GM12864 (cell line): ENCODE measurements around the gene PADI2.

Experiments
- DNase-seq: peaks from one replicate; pipeline ENCODE4 v3.0.0-alpha.2; 2011; ENCODE audit warnings: low read depth
- H3K4me3 ChIP-seq: 2 replicates; pipeline ENCODE4 v1.5.1; 2011; ENCODE audit warnings: mild to moderate bottlenecking, low read depth, low read length, control low read depth
- TF ChIP-seq, protein P1 (sequence below): IDR thresholded peaks from 2 replicates; pipeline ENCODE4 v1.5.1; 2011; ENCODE audit warnings: low read depth, mild to moderate bottlenecking, moderate library complexity, low read length, control low read depth, inconsistent platforms; ENCODE audit errors: missing control alignments

Gene PADI2

DNA sequence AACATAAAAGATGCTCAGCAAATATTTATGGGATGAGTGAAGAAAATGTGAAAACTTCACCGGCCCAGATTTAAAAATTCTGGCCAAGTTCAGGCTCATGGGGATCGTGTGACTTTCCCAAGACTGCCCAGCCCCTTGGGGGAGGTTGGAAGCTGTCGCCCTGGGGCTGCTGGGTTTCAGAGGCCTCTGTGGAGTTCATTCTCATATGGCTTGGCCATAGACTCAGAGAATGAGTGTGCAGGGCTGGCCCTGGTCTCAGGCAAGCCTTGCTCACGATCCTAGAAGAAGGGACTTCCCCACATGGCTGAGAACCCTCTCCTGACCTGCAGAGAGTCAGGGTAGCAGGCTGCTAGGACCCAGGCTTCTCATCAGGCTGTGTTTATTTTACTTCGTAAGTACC, 24.6 kb downstream of the PADI2 start:
- TF ChIP-seq, protein P1, sequence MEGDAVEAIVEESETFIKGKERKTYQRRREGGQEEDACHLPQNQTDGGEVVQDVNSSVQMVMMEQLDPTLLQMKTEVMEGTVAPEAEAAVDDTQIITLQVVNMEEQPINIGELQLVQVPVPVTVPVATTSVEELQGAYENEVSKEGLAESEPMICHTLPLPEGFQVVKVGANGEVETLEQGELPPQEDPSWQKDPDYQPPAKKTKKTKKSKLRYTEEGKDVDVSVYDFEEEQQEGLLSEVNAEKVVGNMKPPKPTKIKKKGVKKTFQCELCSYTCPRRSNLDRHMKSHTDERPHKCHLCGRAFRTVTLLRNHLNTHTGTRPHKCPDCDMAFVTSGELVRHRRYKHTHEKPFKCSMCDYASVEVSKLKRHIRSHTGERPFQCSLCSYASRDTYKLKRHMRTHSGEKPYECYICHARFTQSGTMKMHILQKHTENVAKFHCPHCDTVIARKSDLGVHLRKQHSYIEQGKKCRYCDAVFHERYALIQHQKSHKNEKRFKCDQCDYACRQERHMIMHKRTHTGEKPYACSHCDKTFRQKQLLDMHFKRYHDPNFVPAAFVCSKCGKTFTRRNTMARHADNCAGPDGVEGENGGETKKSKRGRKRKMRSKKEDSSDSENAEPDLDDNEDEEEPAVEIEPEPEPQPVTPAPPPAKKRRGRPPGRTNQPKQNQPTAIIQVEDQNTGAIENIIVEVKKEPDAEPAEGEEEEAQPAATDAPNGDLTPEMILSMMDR: no peak
- no peak overlapping the region for H3K4me3 ChIP-seq
- no peak for DNase-seq

DNA sequence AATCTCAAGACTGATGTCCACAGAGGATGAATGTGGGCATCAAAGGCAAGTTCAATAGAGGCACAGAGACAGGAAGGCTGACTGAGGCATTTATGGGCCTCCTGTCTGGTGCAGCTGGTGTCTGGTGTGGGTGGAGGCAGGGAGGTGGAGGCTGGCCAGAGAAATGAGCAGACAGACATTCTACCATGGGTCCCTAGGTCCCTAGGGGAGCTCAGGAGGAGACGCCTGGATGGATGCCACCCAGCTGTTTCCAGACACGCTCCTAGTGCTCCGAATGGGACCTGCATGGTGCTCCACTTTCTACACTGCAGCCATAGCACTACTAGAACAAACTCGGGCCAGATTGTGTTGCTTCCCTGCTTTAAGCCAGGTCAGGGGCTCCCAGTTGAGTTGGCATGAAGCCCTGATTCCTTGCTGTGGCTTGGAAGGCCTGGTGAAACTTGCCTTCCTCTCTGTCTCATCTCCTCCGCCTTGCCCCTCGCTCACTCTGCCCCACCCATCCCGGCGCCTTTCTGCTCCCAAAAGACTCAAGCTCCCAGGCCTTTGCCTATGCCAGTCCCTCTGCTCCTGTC, 25.3 kb downstream of the PADI2 start:
- TF ChIP-seq, protein P1: no peak
- DNase-seq: no peak
- no peak overlapping the region for H3K4me3 ChIP-seq

DNA sequence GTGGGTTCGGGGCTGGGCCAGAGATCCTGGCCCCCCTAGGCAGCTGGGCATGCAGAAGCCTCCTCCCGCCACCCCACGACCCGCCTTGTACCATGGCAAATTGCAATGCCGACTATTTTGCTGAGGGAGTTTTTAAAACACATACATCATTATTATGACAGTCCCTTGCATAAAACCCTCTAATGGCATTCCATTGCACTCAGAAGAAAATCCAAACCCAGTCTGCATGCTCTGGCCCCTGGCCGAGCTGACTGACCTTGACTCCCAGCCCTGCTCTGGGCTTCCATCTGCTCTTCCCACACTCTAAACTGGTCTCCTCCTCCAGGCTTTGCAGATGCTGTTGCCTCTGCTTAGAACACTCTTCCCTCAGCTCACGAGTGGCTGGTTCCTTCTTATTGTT, 28.0 kb downstream of the PADI2 start:
- no peak overlapping the region for H3K4me3 ChIP-seq
- TF ChIP-seq, protein P1: no peak
- DNase-seq: no peak

DNA sequence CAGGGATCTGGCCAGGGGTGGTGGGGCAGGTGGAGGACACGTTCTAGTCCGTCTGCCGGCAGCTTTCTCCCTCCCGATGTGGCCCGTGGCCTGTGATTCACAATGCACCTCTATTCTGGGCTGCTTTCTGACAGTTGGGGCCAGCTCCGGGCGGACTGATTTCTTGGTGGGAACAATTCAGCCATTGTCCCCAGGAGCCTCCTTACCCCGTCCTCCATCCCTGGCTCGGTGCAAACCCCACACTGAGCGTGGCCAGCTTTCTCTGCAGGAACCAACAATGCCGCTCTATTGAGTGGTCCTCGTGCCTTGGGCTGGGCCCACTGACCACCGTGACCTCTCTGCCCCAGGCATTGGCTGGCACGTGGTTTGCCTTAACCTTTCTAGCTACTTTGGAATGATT, 29.7 kb downstream of the PADI2 start:
- H3K4me3 ChIP-seq: no peak overlapping the region
- DNase-seq: no peak
- TF ChIP-seq, protein P1: no peak

DNA sequence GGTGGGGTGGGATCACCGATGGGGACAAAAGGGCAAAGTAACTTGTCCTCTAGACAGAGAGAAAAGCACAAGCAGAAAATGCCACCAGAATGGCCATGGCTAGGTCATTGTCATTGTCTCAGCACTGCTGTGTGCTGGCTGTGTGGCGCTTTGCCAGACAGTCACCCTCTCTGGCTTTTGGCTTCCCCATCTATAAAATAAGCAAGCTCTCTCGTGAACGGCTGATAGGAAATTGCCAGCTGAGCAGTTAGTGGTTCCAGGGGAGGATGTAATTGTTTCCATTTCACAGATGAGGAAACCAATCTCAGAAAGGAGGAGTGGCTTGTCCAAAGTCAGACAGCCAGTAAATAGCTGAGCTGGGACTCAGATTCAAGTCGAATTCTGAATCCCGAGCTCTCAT, 32.5 kb downstream of the PADI2 start:
- H3K4me3 ChIP-seq: no peak overlapping the region
- no peak for DNase-seq
- TF ChIP-seq, protein P1: no peak

DNA sequence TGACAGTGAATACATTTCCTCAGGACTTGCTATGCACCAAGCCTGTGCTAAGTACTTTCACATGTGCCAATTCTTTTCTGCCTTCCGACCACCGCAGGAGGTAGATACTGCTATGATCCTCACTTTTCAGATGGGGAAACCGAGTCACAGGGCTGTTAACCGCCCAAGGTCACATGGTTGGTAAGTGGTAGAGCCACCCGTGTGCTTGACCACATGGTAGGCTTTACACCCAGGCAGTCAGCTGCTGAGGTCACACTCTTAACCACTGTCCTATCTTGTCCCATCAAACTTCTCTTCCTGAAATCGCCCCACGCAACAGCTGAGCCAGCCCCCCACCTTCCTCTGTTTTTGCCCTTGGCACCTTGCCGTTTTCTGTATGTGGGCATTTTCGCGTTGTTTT, 34.5 kb downstream of the PADI2 start:
- TF ChIP-seq, protein P1: no peak
- no peak for DNase-seq
- no peak overlapping the region for H3K4me3 ChIP-seq

DNA sequence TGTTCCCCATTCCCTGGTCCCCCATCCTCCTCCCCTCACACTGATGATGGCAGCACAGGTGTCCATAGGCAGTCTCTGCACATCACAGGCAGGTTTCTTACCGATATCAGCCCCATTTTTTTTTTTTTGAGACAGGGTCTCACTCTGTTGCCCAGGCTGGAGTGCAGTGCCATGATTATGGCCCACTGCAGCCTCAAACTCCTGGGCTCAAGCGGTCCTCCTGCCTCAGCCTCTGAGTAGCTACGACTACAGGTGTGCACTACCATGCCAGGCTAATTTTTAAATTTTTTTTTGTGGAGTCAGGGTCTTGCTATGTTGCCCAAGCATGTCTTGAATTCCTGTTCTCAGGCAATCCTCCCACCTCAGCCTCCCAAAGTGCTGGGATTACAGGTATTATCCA, 36.5 kb downstream of the PADI2 start:
- DNase-seq: no peak
- H3K4me3 ChIP-seq: no peak overlapping the region
- TF ChIP-seq, protein P1: no peak
